Stimulated activated CD8-positive, alpha-beta memory T cell treated with anti-CD3 and anti-CD28 coated beads, Interleukin-15, amount 100 ng/mL, for 24 hours (primary cell): ENCODE measurements around the gene AOX1.
"Not testable (repeated sequence)": the region's sequence is repeated elsewhere in the genome, so short reads cannot be mapped to it uniquely, and the experiment has no call there.

Experiments
- DNase-seq: peaks from one replicate; pipeline ENCODE4 v3.0.0-alpha.2; 2020; ENCODE audit warnings: low read depth

The AOX1 gene

DNA sequence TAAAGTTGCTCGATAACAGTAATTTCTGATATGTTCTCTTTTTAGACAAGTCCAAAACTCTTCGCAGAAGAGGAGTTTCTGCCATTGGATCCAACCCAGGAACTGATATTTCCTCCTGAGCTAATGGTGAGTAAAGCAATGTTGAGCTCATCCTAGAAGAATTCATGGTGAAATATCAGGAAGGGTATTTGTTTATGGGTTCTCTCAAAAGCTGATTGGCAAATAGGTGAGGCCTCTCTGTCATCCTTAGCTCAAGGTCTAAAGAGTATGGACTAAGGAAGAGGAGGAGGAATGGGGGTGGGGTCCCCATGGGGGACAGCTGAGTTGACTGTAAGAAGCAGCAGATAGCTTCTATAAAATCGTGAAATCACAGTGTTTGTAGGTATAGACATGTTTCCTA, 18.2 kb downstream of the AOX1 start:
- no peak for DNase-seq

DNA sequence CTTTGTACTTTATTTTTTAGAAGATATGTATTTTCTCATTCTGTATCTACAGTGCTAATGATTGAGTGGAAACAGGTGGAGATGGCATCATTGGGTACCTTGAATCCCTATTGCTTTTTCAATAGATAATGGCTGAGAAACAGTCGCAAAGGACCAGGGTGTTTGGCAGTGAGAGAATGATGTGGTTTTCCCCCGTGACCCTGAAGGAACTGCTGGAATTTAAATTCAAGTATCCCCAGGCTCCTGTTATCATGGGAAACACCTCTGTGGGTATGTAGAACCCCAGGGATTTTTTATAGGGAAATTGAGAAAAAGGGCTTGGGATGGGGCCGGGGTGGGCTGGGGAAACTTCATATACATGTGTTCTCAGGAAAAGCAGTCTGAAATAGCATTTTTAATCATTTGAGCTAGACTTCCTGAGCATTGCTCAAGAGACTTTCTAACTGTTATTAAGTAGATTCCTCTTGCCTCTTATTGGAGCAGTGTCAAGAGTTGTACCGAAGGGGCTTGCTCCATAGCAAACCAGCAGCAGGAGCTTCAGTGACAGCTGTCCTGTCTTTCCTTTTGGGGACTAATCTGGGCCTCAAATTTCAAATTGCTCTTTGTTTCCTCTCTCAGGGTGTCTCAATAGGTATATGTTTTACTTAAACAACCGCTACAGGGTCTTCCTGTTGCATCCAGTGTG, 18.9 kb downstream of the AOX1 start:
- no peak for DNase-seq

DNA sequence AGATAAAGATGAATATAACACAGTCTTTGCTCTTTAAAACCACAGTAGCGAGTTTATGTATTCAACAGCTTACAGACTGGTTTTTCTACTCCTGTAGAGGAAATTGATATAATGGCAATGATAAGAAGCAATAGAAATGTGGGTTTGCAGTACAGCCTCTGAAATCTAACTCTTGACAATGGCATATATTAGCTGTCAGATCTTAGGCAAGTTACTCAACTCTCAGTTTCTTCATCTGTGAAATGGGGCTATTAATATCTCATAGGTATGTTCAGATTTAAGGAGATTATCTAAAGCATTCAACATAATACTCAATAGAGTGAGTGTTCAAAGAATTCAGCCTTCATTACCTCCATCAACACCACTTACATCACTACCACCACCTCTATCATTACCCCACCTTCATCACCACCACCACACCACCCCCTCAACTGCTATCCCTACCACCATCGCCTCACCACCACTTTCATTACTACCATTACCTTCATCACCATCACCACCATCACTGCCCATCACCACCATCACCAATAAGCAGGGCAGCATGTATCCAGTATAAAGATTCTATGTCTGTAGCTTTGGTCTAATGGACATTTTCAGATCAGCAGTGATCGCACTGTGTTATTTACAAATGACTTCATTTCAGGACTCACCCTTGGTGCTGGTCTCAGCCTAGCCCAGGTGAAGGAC, 22.7 kb downstream of the AOX1 start:
- no peak for DNase-seq

DNA sequence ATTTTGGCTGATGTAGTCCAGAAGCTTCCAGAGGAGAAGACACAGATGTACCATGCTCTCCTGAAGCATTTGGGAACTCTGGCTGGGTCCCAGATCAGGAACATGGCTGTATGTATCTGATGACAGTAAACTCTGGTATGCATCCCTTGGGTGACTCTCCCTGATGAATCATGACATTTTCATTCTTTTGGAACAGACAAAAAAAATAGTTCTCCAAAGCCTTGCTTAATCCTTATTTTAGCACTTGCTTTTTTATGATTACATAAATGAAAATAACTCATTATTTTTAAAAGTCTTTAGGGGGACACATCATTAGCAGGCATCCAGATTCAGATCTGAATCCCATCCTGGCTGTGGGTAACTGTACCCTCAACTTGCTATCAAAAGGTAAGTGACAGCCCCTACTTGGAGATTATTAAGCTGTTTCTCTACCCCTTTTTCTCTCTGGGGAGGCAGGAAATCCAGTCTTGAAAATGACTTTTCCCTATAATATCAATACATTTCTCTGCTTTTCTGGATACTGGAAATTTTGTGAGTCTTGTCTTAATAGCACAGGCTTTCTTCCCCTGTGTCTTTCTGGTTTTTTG, 23.3 kb downstream of the AOX1 start:
- DNase-seq: no peak

DNA sequence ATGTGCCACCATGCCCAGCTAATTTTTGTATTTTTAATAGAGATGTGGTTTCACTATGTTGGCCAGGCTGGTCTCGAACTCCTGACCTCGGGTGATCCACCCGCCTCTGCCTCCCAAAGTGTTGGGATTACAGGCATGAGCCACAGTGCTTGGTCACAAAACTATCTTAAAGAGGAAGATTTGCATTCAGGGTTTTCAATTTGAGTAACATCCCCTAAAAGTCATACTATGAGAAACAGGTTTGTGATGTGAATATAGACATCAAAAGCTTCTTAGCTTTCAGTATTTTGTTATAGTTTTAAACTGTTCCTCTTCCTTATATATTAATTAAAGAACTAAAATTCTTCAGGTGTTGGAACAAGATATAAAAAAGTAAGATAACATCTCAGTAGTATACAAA, 24.4 kb downstream of the AOX1 start:
- not testable (repeated sequence) for DNase-seq

DNA sequence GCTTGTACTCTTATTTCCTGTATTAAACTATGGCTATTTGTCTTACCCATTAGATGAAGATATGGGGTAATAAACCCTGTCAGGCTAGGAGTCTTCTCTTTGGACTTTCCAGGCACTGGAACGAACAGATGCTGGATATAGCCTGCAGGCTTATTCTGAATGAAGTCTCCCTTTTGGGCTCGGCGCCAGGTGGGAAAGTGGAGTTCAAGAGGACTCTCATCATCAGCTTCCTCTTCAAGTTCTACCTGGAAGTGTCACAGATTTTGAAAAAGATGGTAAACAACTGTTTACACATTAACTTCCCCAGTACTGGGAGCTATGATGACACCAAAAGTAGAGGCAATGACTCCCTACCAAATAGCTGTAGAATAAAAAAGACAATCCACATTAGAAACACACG, 27.9 kb downstream of the AOX1 start:
- DNase-seq: no peak

DNA sequence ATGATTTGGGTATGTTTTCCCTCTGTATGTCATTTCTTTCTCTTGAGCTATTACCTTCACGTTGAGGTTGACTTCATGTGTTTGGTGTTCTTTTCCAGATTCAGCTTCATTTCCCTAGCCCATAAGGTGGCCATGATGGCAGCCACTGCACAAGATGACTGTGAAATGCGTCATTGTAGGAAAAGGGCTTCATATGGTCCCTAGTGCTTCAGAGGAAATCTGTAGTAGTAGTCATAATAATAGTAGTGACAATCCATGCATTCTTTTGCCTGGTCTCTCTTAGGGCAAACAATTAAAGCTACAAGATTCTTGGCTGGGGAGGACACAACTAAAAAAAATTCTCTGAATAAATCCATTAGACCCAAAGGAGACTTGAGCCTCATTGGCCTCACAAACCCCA, 28.4 kb downstream of the AOX1 start:
- DNase-seq: no peak

DNA sequence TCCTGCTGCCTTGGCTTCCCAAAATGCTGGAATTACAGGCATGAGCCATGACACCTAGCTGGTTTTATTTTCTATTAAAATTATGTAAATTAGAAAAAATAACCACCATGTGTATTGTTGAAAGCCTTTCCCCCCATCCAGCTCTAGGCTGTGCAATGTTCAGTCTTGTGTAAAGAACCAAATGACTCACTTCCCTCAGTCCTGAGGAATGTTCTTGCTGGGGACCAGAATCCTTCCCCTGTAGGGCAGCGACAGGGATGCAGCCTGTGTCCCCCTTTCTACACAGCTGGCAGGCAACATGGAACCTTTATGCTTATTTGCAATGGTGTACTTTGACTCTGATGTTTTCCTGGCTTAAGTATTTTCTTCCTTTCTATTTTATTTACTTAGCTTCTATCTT, 29.4 kb downstream of the AOX1 start:
- no peak for DNase-seq

DNA sequence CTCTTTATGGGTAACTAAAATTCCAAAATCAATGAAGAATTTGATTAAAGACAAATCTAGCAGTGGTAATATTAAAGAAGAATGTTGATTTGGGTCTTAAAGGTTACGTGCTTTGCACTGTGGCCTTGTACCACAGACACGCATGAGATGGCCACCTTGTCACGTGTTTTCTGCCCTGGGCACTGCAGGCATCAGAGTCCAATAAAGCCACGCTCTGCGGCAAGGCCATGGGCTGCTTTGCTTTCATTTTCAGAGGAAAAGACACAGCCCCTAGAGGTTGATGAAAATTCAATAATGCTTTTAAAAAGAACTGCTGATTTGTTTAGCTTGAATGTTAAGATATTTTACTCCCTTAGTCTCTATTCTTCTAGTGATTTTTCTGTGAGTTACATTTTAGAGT, 30.4 kb downstream of the AOX1 start:
- DNase-seq: no peak

DNA sequence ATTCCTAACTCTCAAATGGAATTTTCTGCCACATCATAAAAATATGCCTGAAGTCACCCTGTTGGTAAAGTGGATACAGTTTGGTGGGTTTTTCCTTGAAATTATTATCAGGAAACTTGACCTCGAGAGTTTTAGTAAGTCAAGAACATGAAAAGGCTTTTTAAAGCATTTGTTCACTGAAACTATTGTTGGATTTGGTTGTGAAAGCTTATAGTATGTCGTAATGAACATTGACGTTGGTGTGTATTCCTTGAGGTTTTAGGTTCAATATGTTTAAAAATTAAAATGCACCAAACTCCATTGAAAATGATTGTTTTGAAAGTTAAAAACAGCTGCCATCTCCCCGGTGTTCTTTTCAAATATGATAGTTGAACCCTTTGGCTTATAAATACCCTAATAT, 30.8 kb downstream of the AOX1 start:
- no peak for DNase-seq

DNA sequence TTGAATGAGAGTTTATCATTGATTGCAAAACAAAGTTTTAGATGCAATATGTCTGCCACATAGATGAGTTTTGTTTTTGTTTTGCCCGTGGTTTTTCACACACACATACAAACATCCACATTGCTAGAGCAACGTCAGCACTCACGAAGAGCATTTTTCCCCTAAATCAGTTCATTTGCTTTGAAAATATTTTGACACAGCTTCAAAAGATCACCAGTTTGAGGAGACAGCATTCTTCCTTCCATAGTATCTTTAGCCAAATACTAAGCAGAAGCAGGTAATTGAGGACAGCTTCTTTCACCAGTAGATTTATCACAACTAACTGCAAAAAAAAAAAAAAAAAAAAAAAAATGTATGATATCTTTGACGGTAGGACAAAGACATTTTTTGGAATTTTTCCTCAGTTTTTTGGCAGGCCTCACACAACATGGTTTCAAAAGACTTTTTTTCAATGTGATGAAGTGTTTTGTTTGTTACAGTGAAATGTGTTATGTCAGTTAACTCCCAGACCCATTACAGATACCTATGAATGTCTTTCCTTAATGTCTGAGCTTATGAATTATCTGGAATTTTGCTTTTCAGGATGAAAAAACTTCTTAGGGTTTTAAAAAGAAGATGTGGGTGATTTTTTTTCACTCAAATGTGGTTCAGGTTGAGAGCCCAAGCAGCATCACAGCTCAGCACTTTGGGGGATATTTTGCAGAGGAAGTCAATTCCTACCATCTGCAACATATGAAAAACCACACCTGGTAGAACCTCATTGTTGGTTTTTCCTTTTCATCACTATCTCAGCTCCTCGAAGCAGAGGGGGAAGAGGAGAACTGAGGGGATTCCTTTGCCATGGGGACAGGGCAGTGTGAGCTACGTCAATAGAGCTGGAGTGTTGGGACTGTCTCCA, 31.6 kb downstream of the AOX1 start:
- no peak for DNase-seq

DNA sequence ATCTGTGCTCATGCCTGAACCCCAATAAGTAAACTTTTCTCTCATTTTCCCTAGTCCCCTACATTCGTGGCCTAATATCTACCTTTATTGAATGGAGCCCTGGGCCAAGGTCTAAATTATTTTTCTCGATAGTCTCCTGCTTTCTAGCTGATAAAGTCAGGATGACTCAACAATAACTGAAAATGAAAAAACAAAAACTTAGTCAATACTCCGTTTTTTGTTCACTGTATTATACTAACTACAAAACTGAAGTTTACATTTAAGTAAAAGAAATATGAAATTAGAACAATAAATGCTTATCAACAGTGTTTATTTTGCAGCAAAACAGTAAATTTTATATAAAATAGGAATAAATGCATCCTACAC, 32.2 kb downstream of the AOX1 start:
- DNase-seq: no peak

DNA sequence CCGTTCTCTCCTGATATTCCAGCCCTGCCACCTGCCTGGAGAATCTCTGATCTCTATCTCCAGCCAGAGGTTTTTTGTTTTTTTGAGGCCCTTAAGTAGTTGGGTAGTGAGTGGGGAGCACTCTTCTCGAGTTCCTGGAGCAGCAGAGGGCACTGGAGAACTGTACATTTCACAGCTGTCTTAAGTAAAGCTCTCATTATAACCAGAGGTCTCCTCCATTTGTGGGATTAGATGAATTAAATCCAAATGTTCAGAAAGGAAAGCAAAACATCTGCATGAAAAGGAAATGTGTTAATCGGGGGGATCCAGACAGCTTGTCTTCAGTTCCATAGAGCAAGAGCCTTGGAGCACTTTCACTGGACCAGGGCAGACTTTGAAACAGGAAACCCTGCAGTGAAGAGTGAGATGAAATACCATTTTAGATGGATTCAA, 32.8 kb downstream of the AOX1 start:
- DNase-seq: no peak

DNA sequence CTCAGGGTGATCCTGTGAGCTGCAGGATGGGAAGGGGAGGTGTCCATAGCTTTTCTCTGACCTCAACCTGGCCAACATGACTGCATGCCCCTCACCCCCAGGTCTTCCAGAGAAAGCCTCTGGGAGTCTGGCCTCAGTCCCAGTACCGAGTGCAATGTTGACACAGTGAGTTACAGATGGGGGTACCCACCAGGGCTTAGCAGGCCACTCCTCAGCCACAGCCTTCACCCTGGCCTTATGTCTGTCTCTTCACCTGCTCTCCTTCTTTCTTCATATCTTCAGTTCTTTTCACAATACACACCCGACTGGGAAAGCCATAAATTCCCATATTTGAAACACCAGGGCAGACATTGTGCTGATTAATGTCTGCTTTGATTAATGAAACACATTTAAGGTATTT, 33.5 kb downstream of the AOX1 start:
- no peak for DNase-seq

DNA sequence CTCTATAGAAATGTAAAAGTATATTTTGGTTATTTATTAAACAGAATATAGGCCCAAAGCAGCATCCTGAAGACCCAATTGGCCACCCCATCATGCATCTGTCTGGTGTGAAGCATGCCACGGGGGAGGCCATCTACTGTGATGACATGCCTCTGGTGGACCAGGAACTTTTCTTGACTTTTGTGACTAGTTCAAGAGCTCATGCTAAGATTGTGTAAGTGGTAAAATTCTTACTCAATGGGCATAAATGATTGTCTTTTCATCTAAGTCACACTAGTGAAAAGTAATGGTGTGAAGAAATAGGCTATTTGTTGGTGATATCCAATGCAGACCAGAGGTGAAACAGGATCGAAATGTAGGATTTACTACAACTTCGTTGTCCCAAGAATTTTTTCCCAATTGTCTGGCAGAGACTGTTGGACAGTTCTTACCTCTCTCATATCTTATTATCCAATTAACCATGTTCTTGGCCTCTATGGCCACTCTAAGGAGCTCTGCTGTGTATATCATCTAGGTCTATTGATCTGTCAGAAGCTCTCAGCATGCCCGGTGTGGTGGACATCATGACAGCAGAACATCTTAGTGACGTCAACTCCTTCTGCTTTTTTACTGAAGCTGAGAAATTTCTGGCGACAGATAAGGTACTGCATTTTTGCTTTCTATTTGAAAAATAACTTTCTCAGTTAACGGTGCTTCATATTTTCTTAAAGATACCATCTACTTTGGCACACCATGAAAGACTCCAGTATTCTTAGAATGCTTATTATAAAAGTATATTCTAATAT, 35.0 kb downstream of the AOX1 start:
- DNase-seq: no peak

DNA sequence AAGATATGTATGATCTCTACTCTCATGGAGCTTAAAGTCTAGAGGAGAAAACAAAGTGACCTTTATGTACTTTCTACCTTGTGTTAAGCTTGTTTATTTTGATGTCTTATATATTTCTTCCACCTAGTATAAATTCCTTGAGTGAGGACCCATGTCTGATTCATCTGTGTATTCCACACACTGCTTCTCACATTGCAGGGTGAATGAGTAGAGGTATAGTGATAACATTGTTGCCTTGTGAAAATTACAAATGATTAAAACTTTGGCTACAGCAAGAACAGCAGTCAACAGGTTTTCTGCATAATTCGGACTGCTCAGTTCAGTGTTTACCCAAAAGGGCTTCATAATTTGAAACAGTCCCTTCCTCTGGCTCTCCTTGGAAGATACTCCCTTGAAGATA, 36.3 kb downstream of the AOX1 start:
- DNase-seq: no peak

DNA sequence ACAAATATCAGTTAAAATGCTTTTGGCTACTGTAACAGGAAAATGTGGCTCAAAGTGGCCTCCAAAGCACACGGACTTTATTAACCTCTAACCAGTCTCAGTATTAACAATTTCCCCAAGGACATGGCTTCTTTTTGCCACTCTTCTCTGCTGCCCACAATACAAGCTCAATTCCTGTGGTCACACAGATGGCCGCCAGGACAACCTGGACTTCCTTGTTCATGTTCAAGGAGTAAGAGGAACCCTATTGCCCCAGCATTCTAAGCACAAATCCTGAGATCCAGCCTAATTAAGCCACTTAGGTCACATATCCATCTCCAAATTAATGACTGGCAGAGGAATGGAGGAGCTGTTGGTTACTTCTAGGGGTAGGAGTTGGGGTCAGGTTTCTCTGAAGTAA, 38.2 kb downstream of the AOX1 start:
- DNase-seq: no peak

DNA sequence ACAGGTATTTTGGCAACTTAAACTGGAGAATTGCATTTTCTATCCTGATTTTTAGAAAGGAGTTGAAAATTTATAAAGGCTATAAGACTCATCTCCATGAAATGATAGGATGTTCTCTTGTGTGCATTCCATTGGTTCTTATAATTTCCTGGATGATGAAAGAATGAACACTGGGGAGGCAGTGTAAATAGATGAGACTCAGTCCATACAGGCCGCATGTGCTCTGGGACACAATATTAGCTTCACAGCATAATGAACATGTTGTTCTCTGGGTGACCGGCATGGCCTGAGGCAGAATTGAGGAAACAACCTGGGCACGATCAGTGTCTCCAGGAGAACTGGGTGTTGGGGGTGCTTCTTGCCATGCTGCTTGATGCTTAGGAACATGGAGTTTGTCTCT, 38.8 kb downstream of the AOX1 start:
- no peak for DNase-seq

DNA sequence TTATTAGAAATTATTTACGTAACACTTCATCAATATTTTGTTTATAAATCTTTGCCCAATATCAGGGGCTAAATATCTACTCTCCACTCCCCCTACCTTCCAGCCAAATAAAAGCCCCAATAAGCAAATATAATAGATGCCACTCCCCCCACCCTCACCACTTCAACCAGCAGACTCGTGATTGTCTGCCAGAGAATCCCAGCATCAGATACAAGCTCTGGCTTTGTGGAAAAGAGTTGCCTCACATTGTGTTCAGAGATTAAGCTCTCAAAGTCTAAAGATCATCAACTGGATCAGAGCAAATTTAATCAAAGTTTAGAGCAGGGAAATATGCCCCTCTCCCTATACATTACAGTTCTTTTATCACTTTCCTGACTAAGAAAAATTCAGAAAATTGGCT, 39.5 kb downstream of the AOX1 start:
- no peak for DNase-seq

DNA sequence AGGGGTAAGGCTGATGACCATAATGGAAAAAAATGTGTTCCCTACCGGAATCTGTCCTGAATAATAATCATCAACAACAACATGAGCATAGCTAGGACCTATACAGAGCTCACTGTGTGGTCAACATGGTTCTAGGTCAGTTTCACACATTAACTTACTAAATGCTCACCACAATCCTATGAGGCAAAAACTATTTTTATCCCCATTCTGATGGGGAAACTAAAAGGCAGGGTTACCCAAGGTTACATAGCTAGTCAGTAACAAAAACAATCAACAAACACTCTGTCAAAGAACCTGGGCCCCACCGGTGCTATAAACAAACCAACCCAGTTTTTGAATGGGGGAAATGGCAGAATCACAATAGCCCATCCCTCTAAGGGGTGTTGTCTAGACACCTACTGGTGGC, 40.1 kb downstream of the AOX1 start:
- DNase-seq: no peak

DNA sequence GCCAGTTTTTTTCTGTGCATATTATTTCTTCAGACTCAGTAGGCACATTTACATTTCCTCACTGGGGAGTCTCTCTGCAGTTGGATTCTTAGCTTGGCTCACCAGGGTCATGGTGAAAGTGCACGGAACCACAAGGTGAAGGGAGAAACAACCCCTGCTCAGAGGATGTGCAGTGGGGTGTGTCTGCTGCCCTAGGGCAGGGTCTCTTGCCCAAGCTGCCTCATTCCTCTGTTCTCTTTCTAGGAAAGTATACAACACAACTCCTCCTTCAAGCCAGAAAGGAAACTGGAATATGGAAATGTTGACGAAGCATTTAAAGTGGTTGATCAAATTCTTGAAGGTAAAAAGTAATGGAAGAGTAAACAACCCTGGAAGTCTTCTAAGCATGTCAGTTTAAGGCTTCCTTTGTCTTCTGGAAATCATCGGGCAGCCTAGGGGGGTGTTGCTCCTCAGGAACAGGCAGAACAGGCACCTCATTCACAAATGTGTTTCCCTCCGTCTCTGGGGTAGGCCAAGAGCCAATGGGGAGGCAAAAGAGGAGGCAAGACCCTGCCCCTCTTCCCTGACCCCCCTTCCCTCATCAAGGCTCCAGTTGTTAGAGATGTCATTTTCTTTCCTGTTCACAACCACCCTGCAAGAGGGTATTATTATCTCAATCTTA, 41.4 kb downstream of the AOX1 start:
- DNase-seq: no peak
